Activated CD4-positive, alpha-beta T cell treated with anti-CD3 and anti-CD28 coated beads for 1 hour (primary cell): ENCODE data around the gene TUSC2.

ENCODE experiments used
- DNase-seq: peaks from one replicate; pipeline ENCODE4 v3.0.0-alpha.2; 2020

Gene TUSC2

DNA sequence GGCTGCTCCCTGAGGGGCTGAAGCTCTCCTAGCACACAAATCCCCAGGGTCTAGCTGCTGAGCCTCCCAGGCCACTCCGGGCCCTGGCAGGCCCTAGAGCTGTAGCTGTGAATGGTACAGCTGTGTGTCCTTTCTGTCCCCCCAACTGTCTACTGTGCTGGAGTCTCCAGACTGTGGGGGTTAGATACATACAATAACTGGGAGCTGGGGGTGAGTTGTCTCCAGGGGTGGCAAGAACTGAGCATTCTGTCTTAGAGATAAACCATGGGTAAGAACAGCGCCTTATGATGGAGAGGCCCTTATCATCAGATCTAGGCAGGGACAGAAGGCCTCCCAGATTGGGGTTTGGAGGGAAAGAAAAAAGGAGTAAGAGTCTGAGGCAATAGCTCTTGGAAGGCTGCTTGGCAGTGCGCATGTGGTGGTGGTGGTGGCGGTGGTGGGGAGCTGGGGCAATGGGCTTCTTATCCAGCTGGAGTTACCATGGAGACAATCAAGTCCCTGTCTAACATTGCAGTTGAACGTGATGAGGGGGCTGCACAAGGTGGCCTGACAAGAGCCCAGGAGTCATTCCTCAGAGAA is 26.3 kb upstream of the TUSC2 start:
- DNase-seq = no peak

GRCh38 chr3:50353245-50354004 is 25.4 kb upstream of the TUSC2 start:
- DNase-seq = no peak

DNA sequence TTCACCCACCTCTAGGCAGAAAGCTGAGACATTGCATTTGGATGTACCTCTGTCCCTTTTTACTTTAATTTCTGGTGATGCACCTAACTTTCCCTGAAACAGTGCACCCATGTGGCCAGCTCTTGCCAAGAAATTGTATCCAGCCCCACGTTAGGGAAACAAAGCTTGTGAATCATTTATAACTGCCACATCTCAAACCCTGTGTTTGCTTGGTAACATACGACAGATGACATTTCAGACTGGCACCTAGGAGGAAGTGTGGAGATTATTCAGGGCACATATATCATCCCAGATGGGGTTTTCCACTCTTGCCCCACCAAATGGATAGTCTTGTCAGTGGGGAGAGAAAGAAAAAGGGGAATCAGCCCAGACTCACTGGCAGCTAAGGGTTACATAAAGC is 24.8 kb upstream of the TUSC2 start:
- no peak for DNase-seq

DNA sequence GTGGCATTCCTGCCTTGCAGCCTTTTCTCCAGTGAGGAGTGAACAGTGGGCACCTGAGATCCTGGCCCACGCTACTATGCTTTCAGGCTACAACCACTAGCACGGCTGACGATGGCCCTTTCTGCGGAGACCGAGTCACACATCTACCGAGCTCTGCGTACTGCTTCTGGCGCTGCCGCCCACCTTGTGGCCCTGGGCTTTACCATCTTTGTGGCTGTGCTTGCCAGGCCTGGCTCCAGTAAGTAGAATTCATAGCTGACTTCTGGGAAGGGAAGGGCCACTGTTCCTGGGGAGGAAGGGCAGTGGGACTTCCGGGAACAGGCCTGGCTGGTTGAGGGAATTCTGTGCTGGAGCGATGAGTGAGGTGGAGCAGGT is 23.3 kb upstream of the TUSC2 start:
- DNase-seq = no peak

- peak; percentile 99 for DNase-seq
Observed at GRCh38 chr3:50350527-50351322, 22.7 kb upstream of the TUSC2 start, which contains the start of the genes CYB561D2 and NPRL2. TSS of gene CYB561D2 (plus strand) at chr3:50350862. CDS start at chr3:50351434, 572 bp downstream. TSS of gene NPRL2 (minus strand) at chr3:50350775. CDS start at chr3:50350652, 123 bp downstream.

- DNase-seq = no peak
Observed at GRCh38 chr3:50350213-50350526, 22.1 kb upstream of the TUSC2 start.

- peak; percentile 72 for DNase-seq
Observed at GRCh38 chr3:50347187-50347813, 19.3 kb upstream of the TUSC2 start.

DNA sequence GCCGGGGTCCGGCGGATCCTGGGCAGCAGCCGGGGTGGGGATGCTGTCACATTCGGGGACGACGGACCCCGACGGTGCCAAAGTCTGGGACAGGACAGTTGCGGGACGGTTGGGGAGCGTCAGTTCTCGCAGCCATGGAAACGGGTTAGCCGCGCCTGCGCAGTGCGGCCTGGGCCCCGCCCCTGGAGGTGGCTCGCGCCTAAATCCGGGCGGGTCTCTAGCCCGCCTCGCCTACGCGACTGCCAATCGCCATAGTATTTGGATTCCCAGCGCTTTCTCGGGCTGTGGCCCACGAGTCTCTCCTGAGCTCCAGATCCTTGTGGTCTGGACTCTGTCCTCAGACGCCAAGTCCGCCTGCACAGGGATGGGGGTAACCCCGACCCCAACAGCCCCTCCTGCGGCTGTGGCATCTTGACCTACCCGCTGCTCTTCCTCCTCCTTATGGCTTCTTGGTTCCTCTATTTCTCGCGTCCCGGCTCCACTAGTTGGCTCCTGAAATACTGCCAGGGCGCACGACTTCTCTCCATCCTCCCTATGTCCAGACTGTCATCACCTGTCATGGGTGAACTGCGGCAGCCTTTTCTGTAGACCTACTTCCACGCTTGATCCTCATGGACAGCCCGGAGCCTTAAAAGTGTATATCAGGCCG is 17.7 kb upstream of the TUSC2 start, which contains the start of gene ZMYND10:
ZMYND10 (minus strand) TSS at position 147 of the 649 bp plus-strand sequence. CDS start 153 bp downstream, outside the sequence.
- DNase-seq = peak; percentile 66

DNA sequence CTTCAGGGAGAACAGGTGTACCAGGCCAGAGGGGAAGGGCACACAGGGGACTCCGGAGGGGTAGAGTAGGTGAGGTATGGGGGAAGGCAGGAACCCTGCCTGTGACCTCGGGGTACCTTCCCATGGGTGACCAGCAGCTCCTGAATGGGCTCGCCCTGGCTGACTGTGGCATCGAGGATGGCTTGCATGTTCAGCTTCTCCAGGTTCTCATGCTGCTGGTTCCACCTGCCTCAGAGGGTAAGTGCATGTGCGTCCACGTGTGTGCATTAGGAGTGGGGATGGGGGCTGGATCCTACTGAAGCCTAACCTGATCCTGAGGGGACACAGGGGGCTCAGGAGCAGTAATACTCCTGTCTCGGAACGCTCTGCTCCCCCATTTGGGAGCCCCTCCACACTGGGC is 17.0 kb upstream of the TUSC2 start:
- no peak for DNase-seq

GRCh38 chr3:50342813-50343633 is 15.0 kb upstream of the TUSC2 start:
- DNase-seq = no peak

GRCh38 chr3:50341996-50342650 is 14.1 kb upstream of the TUSC2 start:
- no peak for DNase-seq

DNA sequence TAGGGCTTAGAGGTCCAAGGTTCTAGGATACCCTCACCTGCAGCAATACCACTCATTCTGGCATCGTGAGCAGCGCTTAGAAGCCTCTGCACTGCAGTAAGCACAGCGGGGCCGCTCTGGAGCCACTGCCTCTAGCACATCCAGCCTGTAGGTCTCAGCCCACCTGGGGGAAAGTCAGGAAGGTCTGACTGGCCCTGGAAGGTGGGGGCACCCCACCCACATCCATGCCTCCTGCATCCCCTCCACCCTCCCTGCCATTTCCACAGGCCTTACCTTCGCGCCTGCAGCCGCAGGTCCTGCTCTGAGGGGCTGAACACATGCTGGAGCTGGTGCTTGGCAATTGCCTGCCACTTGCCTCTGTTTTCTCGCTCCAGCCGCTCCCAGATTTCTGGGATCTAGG is 13.5 kb upstream of the TUSC2 start:
- DNase-seq = no peak

DNA sequence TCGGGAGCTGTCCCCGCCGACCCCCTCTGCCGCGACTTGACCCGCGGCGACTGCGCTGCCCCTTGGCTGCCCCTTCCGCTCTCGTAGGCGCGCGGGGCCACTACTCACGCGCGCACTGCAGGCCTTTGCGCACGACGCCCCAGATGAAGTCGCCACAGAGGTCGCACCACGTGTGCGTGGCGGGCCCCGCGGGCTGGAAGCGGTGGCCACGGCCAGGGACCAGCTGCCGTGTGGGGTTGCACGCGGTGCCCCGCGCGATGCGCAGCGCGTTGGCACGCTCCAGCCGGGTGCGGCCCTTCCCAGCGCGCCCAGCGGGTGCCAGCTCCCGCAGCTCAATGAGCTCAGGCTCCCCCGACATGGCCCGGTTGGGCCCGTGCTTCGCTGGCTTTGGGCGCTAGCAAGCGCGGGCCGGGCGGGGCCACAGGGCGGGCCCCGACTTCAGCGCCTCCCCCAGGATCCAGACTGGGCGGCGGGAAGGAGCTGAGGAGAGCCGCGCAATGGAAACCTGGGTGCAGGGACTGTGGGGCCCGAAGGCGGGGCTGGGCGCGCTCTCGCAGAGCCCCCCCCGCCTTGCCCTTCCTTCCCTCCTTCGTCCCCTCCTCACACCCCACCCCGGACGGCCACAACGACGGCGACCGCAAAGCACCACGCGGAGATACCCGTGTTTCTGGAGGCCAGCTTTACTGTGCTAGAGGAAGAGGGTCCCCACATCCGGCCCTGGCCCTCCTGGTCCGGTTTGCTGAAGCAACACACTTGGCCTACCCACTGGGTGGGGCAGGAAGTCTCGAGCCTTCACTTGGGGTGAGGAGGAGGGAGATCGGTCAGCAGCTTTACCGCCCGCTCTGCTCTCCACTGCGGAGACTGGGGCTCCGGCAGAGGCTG is 12.7 kb upstream of the TUSC2 start, which contains the start of gene RASSF1:
RASSF1 (minus strand) TSS at position 389 of the 882 bp plus-strand sequence; CDS start at position 358, 31 bp downstream.
- no peak for DNase-seq

- DNase-seq = no peak
Observed at GRCh38 chr3:50340147-50340447, 12.1 kb upstream of the TUSC2 start.

DNA sequence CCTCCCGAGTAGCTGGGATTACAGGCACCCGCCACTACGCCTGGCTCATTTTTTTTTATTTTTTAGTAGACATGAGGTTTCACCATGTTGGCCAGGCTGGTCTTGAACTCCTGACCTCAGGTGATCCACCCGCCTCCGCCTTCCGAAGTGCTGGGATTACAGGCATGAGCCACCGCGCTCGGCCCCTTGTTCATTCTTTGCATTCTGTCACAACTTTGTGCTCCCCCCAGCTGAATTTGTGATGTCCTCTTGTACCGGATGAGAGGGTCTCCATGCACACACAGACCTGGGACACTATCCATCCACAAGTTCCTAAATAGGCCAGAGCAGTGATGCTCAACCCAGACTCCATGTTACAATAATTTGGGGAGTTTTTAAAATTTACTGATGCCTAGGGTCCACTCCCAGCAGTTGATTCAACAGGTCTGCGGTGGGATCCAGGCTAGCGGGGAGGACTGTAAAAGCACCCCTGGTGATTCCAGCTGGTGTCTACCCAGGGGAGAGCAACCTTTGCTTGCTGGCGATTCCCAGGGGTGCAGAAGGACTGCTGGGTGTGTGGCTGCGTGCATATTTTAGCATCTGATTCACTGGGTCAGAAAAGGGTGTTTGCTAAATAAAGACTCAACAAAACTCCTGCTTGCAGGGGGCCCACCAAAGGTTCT is 11.6 kb upstream of the TUSC2 start:
- DNase-seq = no peak

GRCh38 chr3:50338965-50339364 is 10.9 kb upstream of the TUSC2 start:
- no peak for DNase-seq

DNA sequence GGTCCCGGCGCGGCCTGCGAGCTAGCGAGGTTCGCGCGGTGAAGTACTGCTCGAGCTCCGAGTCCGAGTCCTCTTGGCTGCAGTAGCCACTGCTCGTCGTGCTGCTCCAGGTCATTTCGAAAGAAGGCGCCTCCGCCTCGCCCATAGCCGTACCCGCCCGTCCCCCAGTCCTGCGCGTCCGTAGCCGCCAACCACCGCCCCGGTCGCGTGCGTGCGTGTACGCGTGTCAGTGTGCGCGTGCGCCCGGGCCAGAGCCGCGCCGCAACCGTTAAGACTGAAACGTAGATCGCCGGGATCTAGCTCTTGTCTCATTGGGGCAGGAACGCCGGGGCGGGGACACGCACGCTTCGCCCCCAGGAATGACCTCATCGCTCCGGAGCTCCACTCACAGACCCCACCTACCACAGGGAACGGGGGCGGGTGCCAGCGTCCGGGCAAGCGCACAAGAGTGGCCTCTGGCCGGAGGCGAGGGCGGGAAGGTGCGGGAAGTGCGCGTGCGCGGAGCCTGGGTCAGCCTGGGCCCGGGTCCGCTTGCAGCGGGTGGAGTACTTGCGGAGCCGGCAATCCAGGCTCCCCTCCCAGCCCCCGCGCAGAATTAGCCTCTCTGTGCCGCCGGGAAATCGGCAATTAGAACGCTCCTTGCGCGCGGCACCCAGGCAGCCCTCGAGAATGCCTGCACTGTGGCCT is 9.3 kb upstream of the TUSC2 start:
- peak; percentile 87 for DNase-seq

DNA sequence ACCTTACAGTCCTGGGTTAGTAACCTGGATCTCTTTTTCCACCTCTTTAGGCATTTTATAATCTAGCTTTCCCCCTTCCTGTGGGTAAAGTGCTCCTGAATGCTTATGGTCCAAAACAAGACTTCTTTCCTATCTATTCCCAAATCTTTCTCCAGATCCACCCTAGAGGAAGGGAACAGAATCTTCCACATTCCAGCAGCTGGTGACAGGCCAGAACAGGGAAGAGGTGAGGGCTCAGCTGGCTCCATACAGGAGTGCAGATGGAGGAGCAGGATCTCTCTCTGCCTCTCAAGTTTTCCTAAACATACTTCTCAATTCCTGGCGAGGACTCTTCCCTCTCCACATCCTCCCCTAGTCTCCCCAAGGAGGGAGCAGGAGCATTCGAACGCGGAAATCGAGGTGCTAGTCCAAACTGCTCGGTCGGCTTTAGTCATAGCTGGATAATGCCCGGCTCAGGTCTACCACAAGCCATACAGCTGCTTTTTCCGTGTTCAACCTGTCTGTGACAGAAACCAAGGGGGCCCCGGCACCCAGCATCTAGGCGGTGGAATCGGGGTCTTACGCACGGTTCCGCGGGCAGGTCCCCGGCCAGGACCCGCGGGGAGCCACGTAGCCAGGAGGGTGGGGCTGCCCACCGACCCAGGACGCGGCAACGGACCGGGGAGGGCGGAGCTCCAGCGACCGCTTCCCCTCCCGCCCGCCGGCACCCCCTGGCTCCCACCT is 8.6 kb upstream of the TUSC2 start:
- no peak for DNase-seq
